Ovary (tissue), 3 donors: ENCODE results near the gene XYLT1.

Experiments
- EP300 ChIP-seq: sonication (generic); formaldehyde crosslinking; IDR thresholded peaks from one replicate; pipeline ENCODE4 v1.6.1; 2017; ENCODE audit warnings: antibody characterized with exemption
- POLR2A ChIP-seq: fragments of 450-650 bp; IDR thresholded peaks from one replicate; pipeline ENCODE4 v1.6.1; 2017; ENCODE audit warnings: antibody characterized with exemption, mild to moderate bottlenecking, moderate library complexity
- TF ChIP-seq, protein P1 (sequence below), 3 donors: fragments of 450-650 bp in 2 of 3; fragments of 200-600 bp in 1 of 3; IDR thresholded peaks; one replicate each; pipeline versions ENCODE4 v1.5.1 to v1.8.0; 2016 to 2022; ENCODE audit warnings: antibody characterized with exemption in 3 of 3, mild to moderate bottlenecking in 1 of 3
- donor health status: DM: no; HTN: no; CAD: no.

DNA sequence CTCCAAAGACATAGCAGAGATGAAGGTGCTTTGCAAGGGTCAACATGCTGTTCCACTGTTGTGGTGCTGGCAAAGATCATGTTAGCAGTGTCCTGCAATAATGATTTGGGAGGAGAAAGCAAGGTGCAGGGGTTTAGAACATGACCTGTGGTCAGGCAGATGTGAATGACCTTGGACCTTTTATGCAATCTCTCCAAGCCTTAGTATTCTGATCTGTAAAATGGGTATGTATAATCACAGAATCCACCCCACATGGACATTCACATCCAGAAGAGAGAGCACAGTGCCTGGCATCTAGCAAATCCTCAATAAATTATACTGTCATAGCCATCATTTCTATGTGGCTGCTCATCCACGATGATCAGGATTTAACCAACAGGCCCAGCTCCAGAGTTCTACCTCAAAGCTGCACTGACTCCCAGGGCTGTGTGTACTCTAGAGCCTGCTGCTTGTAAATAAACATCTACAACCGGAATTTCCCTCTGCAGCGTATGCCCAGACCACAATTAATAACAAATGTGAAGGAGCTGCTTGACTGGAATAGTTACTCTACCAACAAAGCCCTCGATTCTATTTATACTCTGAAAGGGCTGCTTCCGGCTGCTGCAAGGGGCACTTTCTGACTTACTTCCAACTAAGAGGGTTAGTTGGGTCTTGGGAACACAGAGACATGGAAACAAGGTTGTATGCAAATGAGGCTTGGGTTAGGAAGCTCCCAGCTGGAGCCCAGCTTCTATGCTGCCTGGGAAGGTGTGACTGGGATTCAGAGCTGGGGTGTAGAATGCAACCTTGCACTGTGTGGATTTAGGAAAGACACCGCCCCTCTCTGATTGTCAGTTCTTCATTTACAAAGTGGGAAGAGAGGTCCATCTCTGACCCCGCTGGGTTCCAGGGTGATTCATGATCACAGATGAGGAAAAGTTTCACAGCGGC is 265.2 kb downstream of the XYLT1 start:
- TF ChIP-seq, protein P1, sequence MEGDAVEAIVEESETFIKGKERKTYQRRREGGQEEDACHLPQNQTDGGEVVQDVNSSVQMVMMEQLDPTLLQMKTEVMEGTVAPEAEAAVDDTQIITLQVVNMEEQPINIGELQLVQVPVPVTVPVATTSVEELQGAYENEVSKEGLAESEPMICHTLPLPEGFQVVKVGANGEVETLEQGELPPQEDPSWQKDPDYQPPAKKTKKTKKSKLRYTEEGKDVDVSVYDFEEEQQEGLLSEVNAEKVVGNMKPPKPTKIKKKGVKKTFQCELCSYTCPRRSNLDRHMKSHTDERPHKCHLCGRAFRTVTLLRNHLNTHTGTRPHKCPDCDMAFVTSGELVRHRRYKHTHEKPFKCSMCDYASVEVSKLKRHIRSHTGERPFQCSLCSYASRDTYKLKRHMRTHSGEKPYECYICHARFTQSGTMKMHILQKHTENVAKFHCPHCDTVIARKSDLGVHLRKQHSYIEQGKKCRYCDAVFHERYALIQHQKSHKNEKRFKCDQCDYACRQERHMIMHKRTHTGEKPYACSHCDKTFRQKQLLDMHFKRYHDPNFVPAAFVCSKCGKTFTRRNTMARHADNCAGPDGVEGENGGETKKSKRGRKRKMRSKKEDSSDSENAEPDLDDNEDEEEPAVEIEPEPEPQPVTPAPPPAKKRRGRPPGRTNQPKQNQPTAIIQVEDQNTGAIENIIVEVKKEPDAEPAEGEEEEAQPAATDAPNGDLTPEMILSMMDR (IDR thresholded peaks at IDR 0.05): no peak
- TF ChIP-seq EP300 (no peak), POLR2A (no peak)
